T-helper 2 cell treated with Interferon-gamma antibody and Interleukin-4, amounts not matched to agents 5 μg/mL and 100 μg/mL, for 36 hours (primary cell): Measurements from ENCODE around the gene ARL5C.
"Not testable (repeated sequence)": the region's sequence is repeated elsewhere in the genome, so short reads cannot be mapped to it uniquely, and the experiment has no call there.

Source experiments
- DNase-seq: peaks from one replicate; pipeline ENCODE4 v3.0.0; 2021; ENCODE audit warnings: low spot score
- H3K27ac Mint-ChIP-seq: one replicate; pipeline ENCODE4 v1.8.0; 2021; ENCODE audit warnings: mild to moderate bottlenecking, mixed read lengths
- H3K27me3 Mint-ChIP-seq: one replicate; pipeline ENCODE4 v1.8.0; 2021; ENCODE audit warnings: low read depth, mixed read lengths
- H3K36me3 Mint-ChIP-seq: one replicate; pipeline ENCODE4 v1.8.0; 2021; ENCODE audit warnings: low read depth, mixed read lengths
- H3K4me1 Mint-ChIP-seq: one replicate; pipeline ENCODE4 v1.8.0; 2021; ENCODE audit warnings: low read depth, mixed read lengths
- H3K4me3 Mint-ChIP-seq: one replicate; pipeline ENCODE4 v1.8.0; 2022; ENCODE audit warnings: mild to moderate bottlenecking, moderate library complexity, mixed read lengths
- H3K9me3 Mint-ChIP-seq: one replicate; pipeline ENCODE4 v1.8.0; 2021; ENCODE audit warnings: mixed read lengths

The ARL5C gene

DNA sequence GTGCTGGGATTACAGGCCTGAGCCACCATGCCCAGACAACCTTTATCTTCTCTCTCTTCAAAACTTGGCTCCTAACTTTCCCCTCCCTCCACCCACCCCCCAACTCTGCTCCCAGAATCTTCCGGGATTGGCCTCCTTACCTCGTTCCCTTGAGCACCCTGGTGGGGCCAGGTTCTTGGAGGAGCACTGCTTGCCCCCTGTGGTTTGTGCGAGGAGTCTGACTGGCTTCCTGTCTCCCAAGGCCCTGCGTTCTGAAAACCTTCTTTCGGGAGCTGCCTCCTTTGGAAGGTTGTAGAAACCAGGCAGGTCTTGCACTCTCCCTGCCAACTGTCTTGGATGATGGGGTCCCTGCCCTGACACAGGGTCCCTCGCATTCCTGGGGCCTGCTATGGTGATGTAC lies 34.3 kb downstream of the ARL5C start:
- DNase-seq: no peak
- Mint-ChIP-seq H3K36me3 (no peaks in the 10 kb centered on the region), H3K27ac (no peak overlapping the region), H3K27me3 (peaks cover 3% of the 10 kb centered on the region), H3K4me3 (no peak overlapping the region), H3K9me3 (no peaks in the 10 kb centered on the region), H3K4me1 (no peaks in the 10 kb centered on the region)

DNA sequence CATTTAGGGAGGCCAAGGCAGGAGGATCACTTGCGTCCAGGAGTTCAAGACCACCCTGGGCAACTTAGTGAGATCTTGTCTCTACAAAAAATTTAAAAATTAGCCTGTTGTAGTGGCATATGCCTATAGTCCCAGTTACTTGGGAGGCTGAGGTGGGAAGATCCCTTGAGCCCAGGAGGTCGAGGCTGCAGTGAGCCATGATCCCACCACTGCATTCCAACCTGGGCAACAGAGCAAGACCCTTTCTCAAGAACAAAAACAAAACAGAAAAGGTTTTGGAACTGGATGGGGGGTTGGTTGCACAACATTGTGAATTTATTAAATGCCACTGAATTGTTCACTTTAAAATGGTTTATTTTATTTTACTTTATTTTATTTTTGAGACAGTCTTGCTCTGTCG lies 35.8 kb downstream of the ARL5C start:
- no peaks in the 10 kb centered on the region for H3K36me3 Mint-ChIP-seq
- H3K27me3 Mint-ChIP-seq: peaks cover 3% of the 10 kb centered on the region
- no peak overlapping the region for H3K27ac Mint-ChIP-seq
- DNase-seq: no peak
- H3K4me3 Mint-ChIP-seq: no peak overlapping the region
- no peaks in the 10 kb centered on the region for H3K9me3 Mint-ChIP-seq
- no peaks in the 10 kb centered on the region for H3K4me1 Mint-ChIP-seq

DNA sequence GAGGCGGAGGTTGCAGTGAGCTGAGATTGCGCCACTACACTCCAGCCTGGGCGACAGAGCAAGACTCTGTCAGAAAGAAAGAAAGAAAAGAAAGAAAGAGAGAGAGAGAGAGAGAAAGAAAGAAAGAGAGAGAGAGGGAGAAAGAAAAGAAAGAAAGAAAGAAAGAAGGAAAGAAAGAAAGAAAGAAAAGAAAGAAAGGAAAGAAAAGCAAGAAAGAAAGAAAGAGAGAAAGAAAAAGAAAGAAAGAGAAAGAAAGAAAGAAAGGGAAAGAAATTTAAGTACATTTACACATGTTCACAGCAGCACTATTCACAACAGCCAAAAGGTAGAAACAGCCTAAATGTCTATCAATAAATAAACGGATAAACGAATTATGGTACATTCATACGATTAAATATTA lies 36.4 kb downstream of the ARL5C start:
- not testable (repeated sequence) for H3K27me3 Mint-ChIP-seq, H3K36me3 Mint-ChIP-seq, H3K9me3 Mint-ChIP-seq, H3K27ac Mint-ChIP-seq, DNase-seq, H3K4me1 Mint-ChIP-seq, H3K4me3 Mint-ChIP-seq

DNA sequence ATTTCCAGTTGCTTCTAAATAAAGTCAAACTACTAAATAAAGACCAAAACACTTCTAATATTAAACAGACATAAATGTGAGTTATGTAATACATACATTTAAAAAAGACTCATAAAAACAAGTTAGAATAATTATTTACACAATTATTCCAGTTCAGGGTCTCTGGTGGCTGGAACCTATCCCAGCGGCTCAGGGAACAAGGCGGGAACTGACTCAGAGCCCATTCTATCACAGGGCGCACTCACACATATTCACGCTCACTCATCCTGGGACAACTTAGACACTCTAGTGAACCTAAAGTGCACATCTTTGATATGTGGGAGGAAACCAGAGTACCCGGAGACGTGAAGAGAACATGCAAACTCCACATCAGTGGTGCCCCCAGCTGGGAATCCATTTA lies 39.5 kb downstream of the ARL5C start:
- H3K27ac Mint-ChIP-seq: no peak overlapping the region
- no peaks in the 10 kb centered on the region for H3K36me3 Mint-ChIP-seq
- no peaks in the 10 kb centered on the region for H3K9me3 Mint-ChIP-seq
- DNase-seq: no peak
- H3K4me1 Mint-ChIP-seq: no peaks in the 10 kb centered on the region
- H3K4me3 Mint-ChIP-seq: no peak overlapping the region
- no peaks in the 10 kb centered on the region for H3K27me3 Mint-ChIP-seq

DNA sequence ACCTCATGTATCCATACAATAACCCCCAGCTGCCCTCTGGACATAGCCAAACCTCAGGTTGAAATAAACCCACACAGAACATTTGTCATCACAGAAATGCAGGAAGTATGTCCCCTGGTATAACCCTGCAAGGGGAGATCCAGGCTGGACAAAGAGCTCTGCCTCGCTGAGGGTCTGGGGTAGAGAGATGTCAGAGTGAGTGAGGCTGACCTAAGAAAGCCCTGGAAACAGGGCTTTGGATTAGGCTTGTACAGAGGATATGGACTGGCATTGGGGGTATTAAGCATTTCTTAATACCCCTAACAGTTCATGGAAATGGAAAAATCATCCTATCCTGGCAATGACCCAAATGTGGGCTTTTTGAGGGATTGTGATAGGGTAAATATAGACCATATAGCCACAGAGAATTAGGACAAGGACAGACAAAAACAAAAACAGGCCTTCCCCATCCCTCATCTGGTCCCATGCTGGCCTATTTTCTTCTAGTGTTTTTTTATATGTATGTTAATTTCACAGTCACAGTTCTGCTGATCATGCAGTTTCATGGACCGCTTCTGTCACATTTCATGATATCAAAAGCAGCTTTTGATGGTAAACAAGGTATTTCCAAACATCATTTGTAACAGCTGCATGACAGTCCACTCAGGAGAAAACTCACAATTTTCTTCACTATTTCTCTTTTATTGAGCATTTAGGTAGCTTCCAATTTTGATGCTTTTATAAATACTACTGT lies 40.7 kb downstream of the ARL5C start:
- no peaks in the 10 kb centered on the region for H3K9me3 Mint-ChIP-seq
- no peak for DNase-seq
- no peak overlapping the region for H3K27ac Mint-ChIP-seq
- no peaks in the 10 kb centered on the region for H3K4me1 Mint-ChIP-seq
- H3K36me3 Mint-ChIP-seq: no peaks in the 10 kb centered on the region
- no peaks in the 10 kb centered on the region for H3K27me3 Mint-ChIP-seq
- H3K4me3 Mint-ChIP-seq: no peak overlapping the region

DNA sequence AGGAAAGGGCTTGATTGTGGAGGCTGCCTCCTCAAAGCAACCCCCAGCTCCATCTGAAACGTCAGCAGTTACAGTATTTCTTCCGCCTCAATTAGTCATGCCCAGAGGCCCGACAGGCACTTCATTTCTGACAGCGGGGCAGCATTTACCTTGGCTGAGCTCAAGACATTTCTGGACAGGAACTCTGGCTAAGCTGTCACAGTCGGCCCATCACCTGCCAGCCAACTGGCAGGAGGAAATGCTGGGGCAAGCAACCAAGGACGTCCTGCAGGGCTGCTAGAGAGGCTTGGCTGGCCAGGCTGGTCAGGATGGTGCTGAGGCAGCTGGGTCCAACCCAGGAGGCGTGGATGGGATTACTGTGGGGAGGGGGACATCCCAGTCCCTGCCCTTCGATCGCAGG lies 42.3 kb downstream of the ARL5C start:
- H3K27ac Mint-ChIP-seq: no peak overlapping the region

DNA sequence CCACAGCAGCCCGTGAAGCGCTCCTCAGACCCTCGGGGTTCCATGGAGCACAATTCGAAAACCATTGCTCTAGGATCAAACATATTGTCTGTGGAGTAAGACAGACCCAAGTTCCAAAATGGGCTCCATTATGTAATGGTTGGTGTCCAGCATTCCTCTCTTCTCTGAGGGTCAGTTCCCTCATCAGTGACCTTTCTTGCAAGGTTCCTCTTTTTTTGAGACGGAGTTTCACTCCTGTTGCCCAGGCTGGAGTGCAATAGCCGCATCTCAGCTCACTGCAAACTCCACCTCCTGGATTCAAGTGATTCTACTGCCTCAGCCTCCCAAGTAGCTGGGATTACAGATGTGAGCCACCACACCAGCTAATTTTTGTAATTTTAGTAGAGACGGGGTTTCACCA lies 43.0 kb downstream of the ARL5C start:
- Mint-ChIP-seq H3K27ac (no peak overlapping the region), H3K9me3 (no peaks in the 10 kb centered on the region), H3K36me3 (no peaks in the 10 kb centered on the region), H3K4me3 (no peak overlapping the region), H3K27me3 (no peaks in the 10 kb centered on the region), H3K4me1 (no peaks in the 10 kb centered on the region)
- DNase-seq: no peak

More for the DNA sequence above, 42.3 kb downstream of the ARL5C start:
- H3K36me3 Mint-ChIP-seq: no peaks in the 10 kb centered on the region
- DNase-seq: no peak
- H3K9me3 Mint-ChIP-seq: no peaks in the 10 kb centered on the region
- no peaks in the 10 kb centered on the region for H3K27me3 Mint-ChIP-seq
- no peaks in the 10 kb centered on the region for H3K4me1 Mint-ChIP-seq
- H3K4me3 Mint-ChIP-seq: no peak overlapping the region

DNA sequence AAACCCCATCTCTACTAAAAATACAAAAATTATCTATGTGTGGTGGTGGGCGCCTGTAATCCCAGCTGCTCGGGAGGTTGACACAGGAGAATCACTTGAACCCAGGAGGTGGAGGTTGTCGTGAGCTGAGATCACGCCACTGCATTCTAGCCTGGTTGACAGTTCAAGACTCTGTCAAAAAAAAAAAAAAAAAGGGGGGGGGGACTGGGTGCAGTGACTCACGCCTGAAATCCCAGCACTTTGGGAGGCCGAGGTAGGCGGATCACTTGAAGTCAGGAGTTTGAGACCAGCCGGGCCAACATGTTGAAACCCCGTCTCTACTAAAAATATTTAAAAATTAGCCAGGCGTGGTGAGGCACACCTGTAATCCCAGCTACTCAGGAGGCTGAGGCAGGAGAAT lies 44.0 kb downstream of the ARL5C start:
- not testable (repeated sequence) for H3K36me3 Mint-ChIP-seq, H3K27ac Mint-ChIP-seq, DNase-seq, H3K9me3 Mint-ChIP-seq, H3K27me3 Mint-ChIP-seq, H3K4me3 Mint-ChIP-seq, H3K4me1 Mint-ChIP-seq

DNA sequence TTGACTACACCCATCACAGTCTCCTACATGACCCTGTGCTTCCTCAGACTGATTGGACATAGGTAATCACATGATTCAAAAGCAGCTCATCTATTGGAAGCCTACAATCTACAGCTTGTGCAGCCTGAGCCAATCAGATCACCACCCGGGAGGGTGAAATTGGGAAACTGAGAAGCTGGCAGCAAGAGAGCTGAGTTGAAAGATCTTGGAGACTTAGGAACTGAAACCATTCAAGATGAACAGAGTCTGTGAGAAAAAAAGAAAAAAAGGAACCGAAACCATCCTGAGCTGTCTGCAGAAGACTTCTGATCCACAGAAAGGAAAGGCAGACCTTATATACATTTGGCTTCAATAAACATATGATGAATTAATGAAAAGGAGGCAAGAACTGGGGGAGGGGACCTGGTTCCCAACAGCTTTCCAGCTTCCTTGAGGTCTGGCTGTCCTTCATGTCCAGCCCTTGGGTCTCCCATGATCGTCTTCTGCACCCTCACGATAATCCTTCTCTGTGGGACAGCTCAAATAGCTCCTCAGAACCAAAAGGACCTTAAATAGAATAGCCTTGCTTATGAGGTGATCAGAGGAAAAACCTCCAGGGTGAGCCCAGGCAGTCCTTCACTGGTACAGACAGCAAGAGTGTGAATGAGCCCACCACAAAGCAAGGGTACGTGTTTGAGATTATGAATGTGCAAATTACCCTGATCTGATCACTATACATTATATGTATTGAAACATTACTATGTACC lies 47.1 kb downstream of the ARL5C start:
- no peaks in the 10 kb centered on the region for H3K27me3 Mint-ChIP-seq
- H3K36me3 Mint-ChIP-seq: no peaks in the 10 kb centered on the region
- no peaks in the 10 kb centered on the region for H3K9me3 Mint-ChIP-seq
- no peak overlapping the region for H3K4me3 Mint-ChIP-seq
- DNase-seq: no peak
- no peak overlapping the region for H3K27ac Mint-ChIP-seq
- H3K4me1 Mint-ChIP-seq: no peaks in the 10 kb centered on the region

DNA sequence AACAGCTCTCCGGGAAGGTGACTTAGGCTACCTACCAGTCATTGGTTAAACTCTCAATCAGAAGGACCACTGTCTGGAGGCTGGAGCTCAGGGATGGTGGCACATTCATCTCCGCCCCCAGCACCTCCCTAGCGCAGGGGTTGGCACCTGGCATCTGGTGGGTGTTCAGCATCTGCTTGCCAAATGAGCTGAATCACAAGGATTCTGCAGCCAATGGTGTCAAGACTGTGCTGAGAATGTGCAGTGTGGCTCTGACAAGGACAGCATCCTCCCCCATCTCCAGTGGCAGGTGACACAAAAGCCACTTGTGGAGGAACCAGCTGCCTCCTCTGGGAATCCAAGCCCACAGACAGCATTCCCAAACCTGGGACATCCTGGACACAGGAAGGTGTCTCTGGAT lies 49.7 kb downstream of the ARL5C start:
- no peaks in the 10 kb centered on the region for H3K27me3 Mint-ChIP-seq
- H3K27ac Mint-ChIP-seq: no peak overlapping the region
- H3K36me3 Mint-ChIP-seq: no peaks in the 10 kb centered on the region
- DNase-seq: no peak
- H3K9me3 Mint-ChIP-seq: no peaks in the 10 kb centered on the region
- H3K4me1 Mint-ChIP-seq: no peaks in the 10 kb centered on the region
- H3K4me3 Mint-ChIP-seq: no peak overlapping the region

DNA sequence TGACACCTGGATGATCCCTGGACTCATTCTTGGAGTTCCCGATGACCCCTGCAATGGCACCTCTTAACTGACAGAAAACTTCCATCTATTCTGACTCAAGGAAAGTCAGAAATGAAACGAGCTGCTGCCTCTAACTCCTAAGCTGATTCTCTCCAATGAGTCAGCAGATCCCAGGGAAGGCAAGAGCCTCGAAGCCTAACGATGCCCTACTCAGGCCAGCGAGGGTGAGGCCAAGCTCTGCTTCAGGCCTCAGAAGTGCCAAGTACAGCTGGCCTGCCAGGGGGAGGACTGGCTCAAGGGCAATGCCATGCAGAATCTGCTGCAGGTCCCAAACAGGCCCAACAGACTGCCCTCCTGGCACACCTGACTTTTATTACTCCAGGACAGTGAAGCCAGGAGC lies 50.8 kb downstream of the ARL5C start:
- Mint-ChIP-seq H3K4me1 (no peaks in the 10 kb centered on the region), H3K36me3 (no peaks in the 10 kb centered on the region), H3K27ac (no peak overlapping the region), H3K4me3 (no peak overlapping the region), H3K27me3 (no peaks in the 10 kb centered on the region), H3K9me3 (no peaks in the 10 kb centered on the region)
- no peak for DNase-seq

DNA sequence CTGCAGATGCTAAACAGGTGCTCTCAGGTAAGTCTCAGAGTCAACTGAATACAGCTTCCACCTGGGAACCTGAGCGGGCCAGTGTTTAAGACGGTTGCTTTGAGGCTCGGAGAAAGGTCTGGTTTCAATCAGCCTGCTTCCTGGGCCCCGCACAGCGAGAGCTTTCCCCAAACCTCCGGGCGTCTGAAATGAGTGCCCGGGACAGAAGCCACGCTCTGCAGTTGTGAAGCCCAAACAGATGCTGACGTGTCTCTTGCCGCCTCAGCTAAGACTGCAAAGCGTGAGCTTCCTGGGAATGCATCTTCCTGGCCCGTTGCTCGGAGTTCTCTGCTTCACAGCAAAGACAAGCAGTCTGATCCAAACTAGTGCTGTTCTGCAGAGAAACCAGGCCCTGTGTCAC lies 51.2 kb downstream of the ARL5C start:
- no peaks in the 10 kb centered on the region for H3K36me3 Mint-ChIP-seq
- H3K4me3 Mint-ChIP-seq: no peak overlapping the region
- DNase-seq: no peak
- no peaks in the 10 kb centered on the region for H3K9me3 Mint-ChIP-seq
- H3K27ac Mint-ChIP-seq: no peak overlapping the region
- H3K27me3 Mint-ChIP-seq: no peaks in the 10 kb centered on the region
- no peaks in the 10 kb centered on the region for H3K4me1 Mint-ChIP-seq

DNA sequence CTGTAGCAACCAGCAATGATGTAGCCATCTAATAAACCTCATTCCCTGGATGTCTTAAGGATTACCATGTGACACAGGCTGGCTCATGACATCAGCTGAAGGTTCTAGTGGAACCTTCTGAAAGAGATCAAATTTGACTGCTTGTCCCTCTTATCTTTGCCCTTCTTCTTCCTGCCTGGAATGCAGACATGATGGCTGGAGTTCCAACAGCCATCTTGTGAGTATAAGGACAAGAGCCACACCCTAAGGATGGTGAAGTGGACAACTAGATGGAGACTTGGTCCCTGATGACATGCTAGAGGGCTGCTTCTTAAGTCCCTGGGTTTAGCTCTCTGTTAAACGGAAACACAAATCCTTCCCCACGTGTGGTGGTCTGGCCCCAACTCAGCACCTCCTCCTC lies 52.1 kb downstream of the ARL5C start:
- no peaks in the 10 kb centered on the region for H3K4me1 Mint-ChIP-seq
- H3K27ac Mint-ChIP-seq: no peak overlapping the region
- H3K4me3 Mint-ChIP-seq: no peak overlapping the region
- no peaks in the 10 kb centered on the region for H3K9me3 Mint-ChIP-seq
- H3K36me3 Mint-ChIP-seq: no peaks in the 10 kb centered on the region
- DNase-seq: no peak
- no peaks in the 10 kb centered on the region for H3K27me3 Mint-ChIP-seq

DNA sequence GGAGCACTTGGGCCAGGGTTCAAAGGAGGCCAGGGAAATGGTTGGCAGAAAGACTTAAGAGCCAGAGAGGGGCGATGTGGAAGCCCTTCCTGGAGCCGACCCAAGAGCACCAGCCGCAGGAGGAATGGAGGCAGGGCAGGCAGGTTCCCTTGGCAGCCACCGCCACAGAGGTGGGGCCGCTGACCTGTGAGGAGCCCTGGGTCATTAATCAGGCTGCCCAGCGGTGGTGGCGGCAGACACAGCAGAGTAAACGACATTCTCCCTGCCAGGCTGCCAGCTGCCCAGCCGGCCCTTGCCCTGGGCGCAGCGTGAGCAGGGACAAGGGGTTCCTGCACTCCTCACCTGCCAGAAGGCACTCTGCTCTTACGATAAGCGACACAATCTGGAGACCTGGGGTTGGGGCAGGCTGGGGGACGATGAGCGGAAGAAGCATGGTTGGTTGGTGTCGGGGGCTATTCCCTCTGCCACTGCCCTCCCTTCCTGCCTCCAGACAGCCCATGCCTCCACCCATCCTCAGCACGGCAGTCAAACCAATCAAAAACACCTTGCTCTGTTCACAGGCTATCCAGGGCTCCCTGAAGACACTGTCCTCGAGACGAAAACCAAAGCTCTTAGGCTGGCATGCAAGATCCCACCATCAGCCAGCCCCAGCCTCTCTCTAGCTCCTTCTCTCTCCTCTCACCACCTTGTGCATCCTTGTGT lies 55.4 kb downstream of the ARL5C start:
- no peak for DNase-seq
- Mint-ChIP-seq H3K4me1 (no peaks in the 10 kb centered on the region), H3K27me3 (no peaks in the 10 kb centered on the region), H3K36me3 (no peaks in the 10 kb centered on the region), H3K27ac (no peak overlapping the region), H3K4me3 (no peak overlapping the region), H3K9me3 (no peaks in the 10 kb centered on the region)
